ENCODE measurements around the gene PTGS2. TPM values are rescaled to one million over a fixed set of nuclear protein-coding genes. Genes with fewer than 3 reads are reported as not detected.
"Not testable (repeated sequence)": the region's sequence is repeated elsewhere in the genome, so short reads cannot be mapped to it uniquely, and the experiment has no call there.

The PTGS2 gene
- total and polyA plus RNA-seq, 4 donors = 5.3 to 20.6 (median 15.5) TPM

DNA sequence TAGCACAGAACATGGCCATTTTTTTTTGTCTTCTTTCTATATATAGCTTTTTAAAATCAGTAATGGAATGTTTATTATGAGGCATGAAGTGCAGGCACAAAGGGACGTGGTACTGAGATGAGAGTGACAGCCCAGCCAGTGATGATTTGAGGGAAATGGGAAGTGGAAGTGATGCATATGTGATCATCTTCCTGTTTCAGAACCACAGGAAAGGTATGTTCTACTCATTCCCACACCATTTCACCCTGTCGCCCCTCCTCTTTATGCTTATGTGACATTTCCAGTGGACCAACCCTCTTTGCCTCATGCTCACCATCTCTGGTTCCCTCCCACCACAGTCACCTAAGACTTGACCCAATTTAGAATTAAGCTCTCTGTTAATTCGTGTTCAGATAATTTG lies 24.3 kb downstream of the PTGS2 start:
- TF ChIP-seq, protein P1, sequence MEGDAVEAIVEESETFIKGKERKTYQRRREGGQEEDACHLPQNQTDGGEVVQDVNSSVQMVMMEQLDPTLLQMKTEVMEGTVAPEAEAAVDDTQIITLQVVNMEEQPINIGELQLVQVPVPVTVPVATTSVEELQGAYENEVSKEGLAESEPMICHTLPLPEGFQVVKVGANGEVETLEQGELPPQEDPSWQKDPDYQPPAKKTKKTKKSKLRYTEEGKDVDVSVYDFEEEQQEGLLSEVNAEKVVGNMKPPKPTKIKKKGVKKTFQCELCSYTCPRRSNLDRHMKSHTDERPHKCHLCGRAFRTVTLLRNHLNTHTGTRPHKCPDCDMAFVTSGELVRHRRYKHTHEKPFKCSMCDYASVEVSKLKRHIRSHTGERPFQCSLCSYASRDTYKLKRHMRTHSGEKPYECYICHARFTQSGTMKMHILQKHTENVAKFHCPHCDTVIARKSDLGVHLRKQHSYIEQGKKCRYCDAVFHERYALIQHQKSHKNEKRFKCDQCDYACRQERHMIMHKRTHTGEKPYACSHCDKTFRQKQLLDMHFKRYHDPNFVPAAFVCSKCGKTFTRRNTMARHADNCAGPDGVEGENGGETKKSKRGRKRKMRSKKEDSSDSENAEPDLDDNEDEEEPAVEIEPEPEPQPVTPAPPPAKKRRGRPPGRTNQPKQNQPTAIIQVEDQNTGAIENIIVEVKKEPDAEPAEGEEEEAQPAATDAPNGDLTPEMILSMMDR (IDR thresholded peaks at IDR 0.05; ENCODE audit: control extremely low read depth, extremely low read depth) = no peak
- ATAC-seq (ENCODE audit: insufficient read depth, low FRiP score) (no peak), DNase-seq (peak in 1 of 3 donors; percentile 2)
- Histone ChIP-seq H3K9me3 (ENCODE audit: control insufficient read depth in 4 of 4, insufficient read depth in 3 of 4, low read length in 3 of 4) (no peaks in the 10 kb centered on the region), H3K4me1 (ENCODE audit: control insufficient read depth in 5 of 5, insufficient read depth in 5 of 5, low read length in 5 of 5) (no peaks in the 10 kb centered on the region), H3K4me3 (no peak overlapping the region), H3K27ac (ENCODE audit: low read depth in 1 of 2, low read length in 1 of 2) (no peak overlapping the region), H3K36me3 (ENCODE audit: control insufficient read depth in 4 of 4, insufficient read depth in 4 of 4, low read length in 4 of 4) (no peaks in the 10 kb centered on the region), H3K27me3 (ENCODE audit: control insufficient read depth in 3 of 3, insufficient read depth in 3 of 3, low read length in 2 of 3) (no peaks in the 10 kb centered on the region), H3K9ac (ENCODE audit: insufficient read depth in 1 of 2, low read length in 2 of 2) (no peak overlapping the region)
- 45 to 58% methylated on average over 3 of the region's 3 CpGs for WGBS, 2 donors

DNA sequence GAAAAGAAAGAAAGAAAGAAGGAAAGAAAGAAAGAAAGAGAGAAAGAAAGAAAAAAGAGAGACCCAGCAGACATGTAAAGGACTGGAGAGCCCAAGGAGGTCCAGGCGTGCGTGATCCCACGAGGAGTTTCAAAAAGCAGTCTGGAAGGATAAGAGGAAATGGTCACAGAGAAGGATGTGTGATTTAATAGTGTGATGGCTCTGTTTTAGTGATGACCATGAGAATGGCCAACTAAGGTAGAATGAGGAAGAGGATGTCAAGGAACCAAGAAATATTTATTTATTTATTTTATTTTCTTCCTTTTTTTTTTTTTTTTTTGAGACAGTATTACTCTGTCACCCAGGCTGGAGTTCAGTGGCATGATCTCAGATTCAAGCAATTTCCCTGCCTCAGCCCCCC lies 25.5 kb downstream of the PTGS2 start:
- no peak overlapping the region for H3K4me3 ChIP-seq
- 81 to 88% methylated on average over 3 of the region's 3 CpGs for WGBS, 2 donors
- H3K4me1 ChIP-seq (ENCODE audit: control insufficient read depth in 5 of 5, insufficient read depth in 5 of 5, low read length in 5 of 5) = no peaks in the 10 kb centered on the region
- H3K27me3 ChIP-seq (ENCODE audit: control insufficient read depth in 3 of 3, insufficient read depth in 3 of 3, low read length in 2 of 3) = no peaks in the 10 kb centered on the region
- DNase-seq (no peak), ATAC-seq (ENCODE audit: insufficient read depth, low FRiP score) (no peak)
- no peaks in the 10 kb centered on the region for H3K9me3 ChIP-seq (ENCODE audit: control insufficient read depth in 4 of 4, insufficient read depth in 3 of 4, low read length in 3 of 4)
- H3K36me3 ChIP-seq (ENCODE audit: control insufficient read depth in 4 of 4, insufficient read depth in 4 of 4, low read length in 4 of 4) = no peaks in the 10 kb centered on the region
- H3K27ac ChIP-seq (ENCODE audit: low read depth in 1 of 2, low read length in 1 of 2) = no peak overlapping the region
- no peak overlapping the region for H3K9ac ChIP-seq (ENCODE audit: insufficient read depth in 1 of 2, low read length in 2 of 2)
- TF ChIP-seq, protein P1 (IDR thresholded peaks at IDR 0.05; ENCODE audit: control extremely low read depth, extremely low read depth) = no peak

DNA sequence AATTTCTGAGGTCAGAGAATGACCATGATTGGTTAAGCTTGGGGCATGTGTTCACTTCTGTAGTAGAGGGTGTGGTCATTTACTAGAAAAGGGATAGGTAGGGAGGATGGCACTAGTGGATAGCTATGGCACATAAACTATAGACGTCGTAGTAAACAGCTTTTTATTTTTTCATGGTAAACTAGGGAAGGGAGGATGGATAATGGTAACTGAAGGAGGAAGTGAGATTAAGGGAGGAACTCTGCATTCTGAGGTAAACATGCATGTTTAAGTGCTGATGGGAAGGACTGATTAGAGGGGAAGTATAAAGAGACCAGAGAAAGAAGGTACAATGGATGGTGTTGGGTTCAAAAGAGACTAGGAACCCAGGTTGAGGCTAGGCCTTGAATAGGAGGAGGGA lies 26.9 kb downstream of the PTGS2 start:
- TF ChIP-seq, protein P1 (IDR thresholded peaks at IDR 0.05; ENCODE audit: control extremely low read depth, extremely low read depth) = no peak
- WGBS, 2 donors = 58 to 62% methylated on average over 2 of the region's 2 CpGs
- no peaks in the 10 kb centered on the region for H3K4me1 ChIP-seq (ENCODE audit: control insufficient read depth in 5 of 5, insufficient read depth in 5 of 5, low read length in 5 of 5)
- H3K9ac ChIP-seq (ENCODE audit: insufficient read depth in 1 of 2, low read length in 2 of 2) = no peak overlapping the region
- H3K27me3 ChIP-seq (ENCODE audit: control insufficient read depth in 3 of 3, insufficient read depth in 3 of 3, low read length in 2 of 3) = no peaks in the 10 kb centered on the region
- DNase-seq = no peak
- H3K9me3 ChIP-seq (ENCODE audit: control insufficient read depth in 4 of 4, insufficient read depth in 3 of 4, low read length in 3 of 4) = no peaks in the 10 kb centered on the region
- H3K27ac ChIP-seq (ENCODE audit: low read depth in 1 of 2, low read length in 1 of 2) = no peak overlapping the region
- no peak for ATAC-seq (ENCODE audit: insufficient read depth, low FRiP score)
- no peaks in the 10 kb centered on the region for H3K36me3 ChIP-seq (ENCODE audit: control insufficient read depth in 4 of 4, insufficient read depth in 4 of 4, low read length in 4 of 4)
- no peak overlapping the region for H3K4me3 ChIP-seq

DNA sequence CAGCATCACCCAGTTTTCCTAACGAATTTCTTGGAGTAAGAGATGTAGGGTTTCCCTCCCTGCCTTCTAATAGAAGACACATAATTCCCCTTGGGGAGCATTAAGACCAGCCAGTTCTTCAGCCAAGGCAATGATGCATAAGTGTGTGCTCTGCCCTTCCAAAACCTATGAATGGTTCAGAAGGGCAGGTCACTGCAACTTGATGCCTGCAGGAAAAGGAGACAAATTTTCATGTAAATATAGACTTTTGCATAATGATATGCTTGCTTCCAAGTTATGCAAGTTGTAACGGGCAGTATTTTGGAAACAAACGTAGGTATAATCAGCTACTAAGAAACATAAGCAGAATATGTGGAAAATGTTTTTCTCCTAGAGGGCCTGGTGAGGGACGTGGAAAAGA lies 31.6 kb downstream of the PTGS2 start:
- ATAC-seq (ENCODE audit: insufficient read depth, low FRiP score) = no peak
- WGBS, 2 donors = 61 to 83% methylated on average over 4 of the region's 4 CpGs
- no peaks in the 10 kb centered on the region for H3K27me3 ChIP-seq (ENCODE audit: control insufficient read depth in 3 of 3, insufficient read depth in 3 of 3, low read length in 2 of 3)

DNA sequence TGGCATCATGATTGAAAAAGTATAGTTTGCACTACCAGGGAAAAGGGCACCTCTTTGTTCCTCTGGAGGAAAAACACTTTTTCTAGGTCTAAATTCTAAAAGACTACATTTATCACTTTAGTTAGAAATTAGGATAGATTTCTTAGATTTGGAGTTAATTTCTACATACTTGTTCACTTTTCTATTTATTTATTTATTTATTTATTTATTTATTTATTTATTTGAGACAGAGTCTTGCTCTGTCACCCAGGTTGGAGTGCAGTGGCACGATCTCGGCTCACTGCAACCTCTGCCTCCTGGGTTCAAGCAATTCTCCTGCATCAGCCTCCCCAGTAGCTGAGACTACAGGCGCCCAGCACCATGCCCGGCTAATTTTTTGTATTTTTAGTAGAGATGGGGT lies 32.2 kb downstream of the PTGS2 start:
- not testable (repeated sequence) for ATAC-seq (ENCODE audit: insufficient read depth, low FRiP score); H3K4me1 ChIP-seq (ENCODE audit: control insufficient read depth in 5 of 5, insufficient read depth in 5 of 5, low read length in 5 of 5); H3K27me3 ChIP-seq (ENCODE audit: control insufficient read depth in 3 of 3, insufficient read depth in 3 of 3, low read length in 2 of 3); H3K36me3 ChIP-seq (ENCODE audit: control insufficient read depth in 4 of 4, insufficient read depth in 4 of 4, low read length in 4 of 4); H3K4me3 ChIP-seq; DNase-seq; H3K9me3 ChIP-seq (ENCODE audit: control insufficient read depth in 4 of 4, insufficient read depth in 3 of 4, low read length in 3 of 4); H3K9ac ChIP-seq (ENCODE audit: insufficient read depth in 1 of 2, low read length in 2 of 2); H3K27ac ChIP-seq (ENCODE audit: low read depth in 1 of 2, low read length in 1 of 2)
- WGBS, 2 donors = 98% methylated on average over 4 of the region's 4 CpGs

More for the DNA sequence above, 31.6 kb downstream of the PTGS2 start:
- no peak overlapping the region for H3K27ac ChIP-seq (ENCODE audit: low read depth in 1 of 2, low read length in 1 of 2)
- H3K9me3 ChIP-seq (ENCODE audit: control insufficient read depth in 4 of 4, insufficient read depth in 3 of 4, low read length in 3 of 4) = no peaks in the 10 kb centered on the region
- H3K9ac ChIP-seq (ENCODE audit: insufficient read depth in 1 of 2, low read length in 2 of 2) = no peak overlapping the region
- H3K4me1 ChIP-seq (ENCODE audit: control insufficient read depth in 5 of 5, insufficient read depth in 5 of 5, low read length in 5 of 5) = no peaks in the 10 kb centered on the region
- TF ChIP-seq, protein P1 (IDR thresholded peaks at IDR 0.05; ENCODE audit: control extremely low read depth, extremely low read depth) = no peak
- no peaks in the 10 kb centered on the region for H3K36me3 ChIP-seq (ENCODE audit: control insufficient read depth in 4 of 4, insufficient read depth in 4 of 4, low read length in 4 of 4)
- no peak overlapping the region for H3K4me3 ChIP-seq
- DNase-seq = peak in 1 of 3 donors; percentile 0
